Activated T-helper 1 cell treated with Interleukin-2 at 50 U/mL for 16 hours (primary cell): Measurements from ENCODE around the gene RBFOX2.

Source experiments
- DNase-seq: peaks from one replicate; pipeline ENCODE4 v3.0.0-alpha.2; 2020; ENCODE audit warnings: low read depth

The RBFOX2 gene

GRCh38 chr22:35896111-35896705, 132.4 kb downstream of the RBFOX2 start:
- no peak for DNase-seq

DNA sequence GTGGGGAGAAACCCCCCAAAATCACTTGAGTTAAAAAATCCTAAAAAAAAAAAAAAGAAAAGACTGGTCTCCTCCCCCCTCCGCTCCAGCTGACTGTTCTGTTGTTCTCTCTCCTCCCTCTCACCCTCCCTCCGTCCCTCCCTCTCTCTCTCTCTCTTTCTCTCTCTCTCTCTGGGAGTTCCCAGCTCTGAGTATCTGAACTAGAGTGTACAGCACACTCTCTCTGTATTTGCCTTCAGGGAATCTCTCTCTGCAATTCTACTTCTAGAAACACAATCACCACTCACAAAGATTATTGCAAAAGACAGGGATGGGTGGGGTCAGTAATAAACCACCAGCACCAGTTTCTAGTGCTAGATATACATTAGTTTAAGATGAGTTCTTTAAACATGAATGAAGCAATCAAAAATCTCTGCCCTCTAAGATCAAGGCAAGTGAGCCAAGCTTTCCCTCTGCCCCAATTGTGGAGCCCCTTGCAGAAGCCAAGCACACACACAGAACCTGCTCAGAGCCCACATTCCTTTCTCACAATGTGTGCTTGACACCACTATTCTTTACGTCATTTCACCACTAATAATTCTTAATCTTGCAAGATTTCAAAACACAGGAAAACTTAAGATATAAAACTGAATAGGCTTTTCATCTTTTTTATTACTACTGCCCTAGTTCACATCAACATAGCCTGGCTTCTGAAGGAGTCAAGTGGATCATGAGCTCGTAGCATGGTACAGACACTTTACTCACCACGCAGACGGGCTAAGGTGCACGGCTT, 133.5 kb downstream of the RBFOX2 start:
- DNase-seq = no peak

DNA sequence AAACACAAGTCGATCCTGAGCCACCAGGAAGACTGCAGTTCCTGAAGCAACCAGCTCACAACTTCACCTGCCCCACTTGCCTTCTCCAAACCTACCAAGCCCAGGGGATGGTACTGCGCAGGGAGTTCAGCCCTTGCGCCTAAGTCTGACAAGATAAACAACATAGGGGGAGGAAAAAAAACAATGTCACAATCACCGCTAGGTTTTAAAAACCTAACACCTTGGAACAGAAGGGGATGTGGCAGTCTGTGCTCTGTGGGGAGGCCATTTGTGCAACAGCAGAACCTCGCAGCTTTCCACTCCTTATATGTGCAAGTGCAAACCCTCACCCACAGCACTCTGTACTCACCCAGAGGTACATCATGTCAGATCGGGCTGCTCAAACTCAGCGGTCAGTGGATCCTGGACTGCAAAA, 134.2 kb downstream of the RBFOX2 start:
- no peak for DNase-seq

GRCh38 chr22:35893698-35894097, 134.9 kb downstream of the RBFOX2 start:
- no peak for DNase-seq

- no peak for DNase-seq
These were observed 136.4 kb downstream of the RBFOX2 start for GRCh38 chr22:35892192-35892591.

GRCh38 chr22:35891442-35891841, 137.2 kb downstream of the RBFOX2 start:
- no peak for DNase-seq

DNA sequence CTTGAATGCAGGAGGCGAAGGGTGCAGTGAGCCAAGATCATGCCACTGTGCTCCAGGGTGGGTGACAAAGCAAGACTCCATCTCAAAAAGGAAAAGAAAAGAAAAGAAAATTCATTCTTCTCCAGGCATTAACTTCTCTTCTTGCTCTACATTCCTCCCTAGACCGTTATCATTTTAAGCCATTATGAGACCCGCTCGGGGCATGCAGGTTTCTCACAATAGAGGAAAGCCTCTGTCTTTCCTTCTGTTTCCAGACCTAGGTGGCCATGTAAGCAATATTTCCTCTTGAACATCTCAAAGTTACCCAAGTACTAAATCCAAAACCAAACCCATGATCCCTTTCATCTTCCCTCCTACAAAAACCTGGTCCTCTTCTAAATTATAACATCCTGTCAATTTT, 139.6 kb downstream of the RBFOX2 start:
- DNase-seq = no peak

GRCh38 chr22:35888181-35888870, 140.3 kb downstream of the RBFOX2 start:
- no peak for DNase-seq

- DNase-seq = no peak
These were observed 141.2 kb downstream of the RBFOX2 start for GRCh38 chr22:35887296-35887875.

GRCh38 chr22:35886309-35886708, 142.3 kb downstream of the RBFOX2 start:
- DNase-seq = no peak

DNA sequence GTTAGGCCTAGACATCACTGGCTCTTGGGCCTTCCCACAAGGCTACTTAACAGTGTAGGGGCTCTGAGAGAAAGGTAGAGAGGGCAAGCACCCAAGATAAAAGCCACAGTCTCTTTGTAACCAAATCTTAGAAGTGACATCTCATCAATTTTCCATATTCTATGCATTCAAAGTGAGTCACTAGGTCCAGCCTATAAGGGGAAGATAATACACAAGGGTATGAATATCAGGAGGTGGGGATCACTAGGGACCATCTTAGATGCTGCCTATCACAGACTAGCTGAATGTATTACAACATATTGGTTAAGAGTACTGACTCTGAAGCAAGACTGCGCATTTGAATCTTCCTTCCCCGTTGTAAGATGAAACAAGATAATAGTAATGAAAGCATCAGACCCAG, 144.1 kb downstream of the RBFOX2 start:
- no peak for DNase-seq

GRCh38 chr22:35883031-35883620, 145.5 kb downstream of the RBFOX2 start:
- no peak for DNase-seq

DNA sequence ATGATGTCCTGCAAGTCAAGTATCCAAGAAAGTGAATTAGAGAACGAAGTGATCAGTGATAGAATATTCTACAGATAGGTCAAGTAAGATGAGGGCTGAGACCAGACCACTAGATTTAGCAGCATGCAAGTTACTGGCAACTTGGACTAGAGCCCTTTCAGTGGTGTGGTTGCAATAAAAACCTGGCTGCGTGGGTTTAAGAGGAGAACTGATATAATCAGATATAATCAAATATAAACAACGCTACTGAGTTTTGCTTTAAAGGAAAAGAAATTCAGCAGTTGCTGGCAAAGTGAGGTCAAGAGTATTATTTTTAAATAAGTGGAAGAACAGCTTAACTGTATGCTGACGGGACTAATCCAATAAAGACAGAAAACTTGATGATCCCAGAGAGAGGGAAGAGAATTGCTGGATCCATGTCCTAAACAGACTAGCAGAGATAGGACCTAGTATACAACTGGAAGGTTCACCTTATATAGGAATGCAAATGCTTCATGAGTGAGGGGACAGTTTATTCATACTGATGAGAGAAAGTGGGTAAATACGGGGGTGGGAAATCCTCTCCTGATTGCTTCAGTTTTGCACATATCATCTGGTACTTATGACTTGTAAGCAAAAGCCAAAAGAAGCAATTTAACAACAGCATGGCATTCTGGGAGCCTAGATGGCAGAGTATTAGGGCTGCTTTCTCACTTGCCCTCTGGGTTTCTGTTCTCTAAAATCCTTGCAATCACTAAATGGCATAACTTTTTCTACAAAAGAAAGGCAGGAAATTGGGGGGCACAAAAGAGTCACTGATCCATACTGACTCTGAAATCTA, 146.2 kb downstream of the RBFOX2 start:
- DNase-seq = no peak

DNA sequence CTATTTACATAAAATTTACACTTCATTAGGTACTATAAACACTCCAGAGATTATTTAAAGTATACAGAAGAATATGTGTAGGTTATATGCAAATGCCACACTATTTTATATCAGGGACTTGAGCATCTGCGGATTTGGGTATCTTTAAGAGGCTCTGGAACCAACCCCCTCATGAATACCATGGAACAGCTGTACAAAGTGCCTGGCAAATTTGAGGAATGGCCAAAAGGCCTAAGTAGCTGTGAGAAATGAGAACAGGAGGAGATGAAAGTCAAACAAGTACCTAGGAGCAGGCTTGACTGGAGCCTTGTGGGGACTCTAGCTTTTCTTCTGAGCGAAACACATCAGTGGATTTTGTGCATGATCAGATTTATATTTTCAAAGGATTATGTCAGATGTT, 149.3 kb downstream of the RBFOX2 start:
- no peak for DNase-seq

DNA sequence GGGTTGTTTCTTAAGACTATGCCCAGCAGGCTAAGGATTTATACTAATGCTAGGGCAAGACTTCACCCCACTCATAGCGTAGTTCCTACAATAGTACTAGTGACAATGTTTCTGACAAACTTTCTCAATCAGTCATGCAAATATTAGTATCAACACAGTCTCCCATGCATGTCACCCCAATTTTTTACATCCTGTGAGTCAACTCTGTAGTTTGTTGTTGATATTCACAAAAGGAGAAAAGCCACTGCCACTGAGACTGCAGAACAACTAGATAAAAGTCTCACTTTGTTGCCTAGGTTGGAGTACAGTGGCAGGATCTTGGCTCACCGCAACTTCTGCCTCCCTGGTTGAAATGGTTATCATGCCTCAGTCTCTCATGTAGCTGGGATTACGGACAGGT, 155.2 kb downstream of the RBFOX2 start:
- DNase-seq = no peak

DNA sequence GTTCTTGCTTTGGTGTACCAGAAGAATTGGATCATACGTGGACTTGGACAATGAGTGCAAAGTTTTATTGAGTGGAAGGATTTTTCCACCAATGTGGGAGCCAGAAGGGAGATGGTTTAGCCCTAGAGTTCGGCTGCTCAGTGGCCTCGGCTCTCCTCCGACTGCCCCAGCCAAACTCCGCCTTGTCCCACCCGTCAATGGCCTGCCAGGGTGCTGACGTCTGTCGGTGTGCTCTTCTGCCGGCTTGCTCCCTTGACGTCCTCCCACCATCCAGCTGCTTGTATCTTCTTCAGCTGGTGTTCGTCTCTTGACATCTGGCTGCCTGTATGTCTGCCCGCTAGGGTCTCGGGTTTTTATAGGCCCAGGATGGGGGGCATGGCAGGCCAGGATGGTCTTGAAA, 156.2 kb downstream of the RBFOX2 start:
- no peak for DNase-seq

- no peak for DNase-seq
These were observed 157.9 kb downstream of the RBFOX2 start for GRCh38 chr22:35870517-35871293.

- DNase-seq = no peak
These were observed 159.7 kb downstream of the RBFOX2 start for GRCh38 chr22:35868938-35869337.

GRCh38 chr22:35866651-35867050, 162.0 kb downstream of the RBFOX2 start:
- no peak for DNase-seq

GRCh38 chr22:35864545-35865165, 164.0 kb downstream of the RBFOX2 start:
- no peak for DNase-seq
